ENCODE results near the gene JAZF1.

The JAZF1 gene

GRCh38 chr7:27920281-27920946 is 260.2 kb downstream of the JAZF1 start:
- no peak for DNase-seq (ENCODE audit: low read depth in 2 of 3, low spot score in 2 of 3)

- DNase-seq (ENCODE audit: low read depth in 2 of 3, low spot score in 2 of 3), result no peak
Observed at GRCh38 chr7:27918503-27918902, 262.1 kb downstream of the JAZF1 start.

GRCh38 chr7:27917774-27918314 is 262.8 kb downstream of the JAZF1 start:
- DNase-seq (ENCODE audit: low read depth in 2 of 3, low spot score in 2 of 3), result no peak

GRCh38 chr7:27917119-27917518 is 263.5 kb downstream of the JAZF1 start:
- DNase-seq (ENCODE audit: low read depth in 2 of 3, low spot score in 2 of 3), result no peak

GRCh38 chr7:27916372-27916771 is 264.2 kb downstream of the JAZF1 start:
- DNase-seq (ENCODE audit: low read depth in 2 of 3, low spot score in 2 of 3), result no peak

- no peak for DNase-seq (ENCODE audit: low read depth in 2 of 3, low spot score in 2 of 3)
Observed at GRCh38 chr7:27914409-27914808, 266.2 kb downstream of the JAZF1 start.

- no peak for DNase-seq (ENCODE audit: low read depth in 2 of 3, low spot score in 2 of 3)
Observed at GRCh38 chr7:27912751-27913150, 267.8 kb downstream of the JAZF1 start.

GRCh38 chr7:27911920-27912319 is 268.7 kb downstream of the JAZF1 start:
- DNase-seq (ENCODE audit: low read depth in 2 of 3, low spot score in 2 of 3), result no peak

- DNase-seq (ENCODE audit: low read depth in 2 of 3, low spot score in 2 of 3), result no peak
Observed at GRCh38 chr7:27910326-27910725, 270.3 kb downstream of the JAZF1 start.

GRCh38 chr7:27908534-27909165 is 271.9 kb downstream of the JAZF1 start:
- DNase-seq (ENCODE audit: low read depth in 2 of 3, low spot score in 2 of 3), result no peak

GRCh38 chr7:27906385-27907091 is 274.1 kb downstream of the JAZF1 start:
- DNase-seq (ENCODE audit: low read depth in 2 of 3, low spot score in 2 of 3), result no peak

- no peak for DNase-seq (ENCODE audit: low read depth in 2 of 3, low spot score in 2 of 3)
Observed at GRCh38 chr7:27905951-27906350, 274.6 kb downstream of the JAZF1 start.

GRCh38 chr7:27901028-27901760 is 279.4 kb downstream of the JAZF1 start:
- no peak for DNase-seq (ENCODE audit: low read depth in 2 of 3, low spot score in 2 of 3)

GRCh38 chr7:27900006-27900405 is 280.6 kb downstream of the JAZF1 start:
- no peak for DNase-seq (ENCODE audit: low read depth in 2 of 3, low spot score in 2 of 3)

GRCh38 chr7:27899601-27900000 is 281.0 kb downstream of the JAZF1 start:
- peak in 2 of 3 experiments; percentile 4 to 7 for DNase-seq (ENCODE audit: low read depth in 2 of 3, low spot score in 2 of 3)

- DNase-seq (ENCODE audit: low read depth in 2 of 3, low spot score in 2 of 3), result no peak
Observed at GRCh38 chr7:27897441-27897847, 283.2 kb downstream of the JAZF1 start.

- DNase-seq (ENCODE audit: low read depth in 2 of 3, low spot score in 2 of 3), result no peak
Observed at GRCh38 chr7:27897001-27897400, 283.6 kb downstream of the JAZF1 start.

- DNase-seq (ENCODE audit: low read depth in 2 of 3, low spot score in 2 of 3), result no peak
Observed at GRCh38 chr7:27895551-27895950, 285.0 kb downstream of the JAZF1 start.

- no peak for DNase-seq (ENCODE audit: low read depth in 2 of 3, low spot score in 2 of 3)
Observed at GRCh38 chr7:27890205-27890849, 290.3 kb downstream of the JAZF1 start.

GRCh38 chr7:27889800-27890199 is 290.8 kb downstream of the JAZF1 start:
- DNase-seq (ENCODE audit: low read depth in 2 of 3, low spot score in 2 of 3), result no peak

- DNase-seq (ENCODE audit: low read depth in 2 of 3, low spot score in 2 of 3), result no peak
Observed at GRCh38 chr7:27888736-27889135, 291.9 kb downstream of the JAZF1 start.
